B cell (primary cell): ENCODE results near the gene COL1A1. TPM values are rescaled to one million over a fixed set of nuclear protein-coding genes. Genes with fewer than 3 reads are reported as not detected.

ENCODE experiments used
- ATAC-seq: fragments of 200-7000 bp; cut with Tn5 transposase; one replicate; pipeline ENCODE4 v1.10.0; 2021; ENCODE audit warnings: low read depth, mild to moderate bottlenecking, moderate number of reproducible peaks, moderate library complexity
- CTCF ChIA-PET: fragments of 350-600 bp; sonication (Branson Sonifier 250); formaldehyde crosslinking; loops from one replicate; lab custom pipeline; 2021; ENCODE audit warnings: antibody characterized with exemption, inconsistent platforms; lab: Charles Lee
- POLR2A ChIA-PET: fragments of 350-600 bp; sonication (Branson Sonifier 250); formaldehyde crosslinking; loops from one replicate; lab custom pipeline; 2021; ENCODE audit warnings: antibody characterized with exemption; lab: Charles Lee
- DNase-seq: peaks from one replicate; pipeline ENCODE4 v3.0.0; 2013
- H2AFZ ChIP-seq: 2 replicates; pipeline ENCODE4 v1.6.1; 2012; ENCODE audit warnings: mild to moderate bottlenecking, low read depth, low read length; ENCODE audit not compliant: insufficient read depth, poor library complexity, severe bottlenecking
- H3K27ac ChIP-seq, 2 donors: 1 replicate in 1 of 2; 2 replicates in 1 of 2; pipeline ENCODE4 v1.5.1; 2012 to 2013; ENCODE audit warnings: low read length in 2 of 2, mild to moderate bottlenecking in 2 of 2, moderate library complexity in 1 of 2
- H3K27me3 ChIP-seq, 4 experiments: fragments of 200-600 bp in 1 of 4; sonication (generic) in 1 of 4; replicated peaks in 1 of 4; 1 replicate in 2 of 4; 2 replicates in 2 of 4; pipeline versions ENCODE4 v1.6.1 to v1.7.0; 2013 to 2016; ENCODE audit warnings: low read length in 3 of 4, mild to moderate bottlenecking in 2 of 4, mixed read lengths in 1 of 4, moderate library complexity in 1 of 4; ENCODE audit not compliant: insufficient read depth in 4 of 4, control insufficient read depth in 3 of 4; ENCODE audit errors: control extremely low read depth in 1 of 4
- H3K36me3 ChIP-seq, 2 experiments: replicated peaks in 1 of 2; 1 replicate in 1 of 2; 2 replicates in 1 of 2; pipeline versions ENCODE4 v1.6.1 to v1.7.1; 2013; ENCODE audit warnings: low read length in 1 of 2; ENCODE audit not compliant: insufficient read depth in 2 of 2, control insufficient read depth in 1 of 2; ENCODE audit errors: control extremely low read depth in 1 of 2, extremely low read depth in 1 of 2
- H3K4me1 ChIP-seq, 2 donors: fragments of 200-600 bp in 1 of 2; sonication (generic) in 1 of 2; 1 replicate in 1 of 2; 2 replicates in 1 of 2; pipeline versions ENCODE4 v1.5.1 to v1.6.1; 2013 to 2017; ENCODE audit warnings: low read length in 2 of 2; ENCODE audit not compliant: control insufficient read depth in 2 of 2, insufficient read depth in 2 of 2
- H3K4me2 ChIP-seq: replicated peaks from 2 replicates; pipeline ENCODE3; 2012; ENCODE audit warnings: mild to moderate bottlenecking, low read depth, low read length; ENCODE audit not compliant: poor library complexity, severe bottlenecking
- H3K4me3 ChIP-seq, 5 experiments: fragments of 200-600 bp in 1 of 5; sonication (generic) in 1 of 5; 1 replicate in 3 of 5; 2 replicates in 2 of 5; pipeline versions ENCODE4 v1.5.1 to v1.7.0; 2011 to 2016; ENCODE audit warnings: low read length in 4 of 5, mild to moderate bottlenecking in 4 of 5, low read depth in 2 of 5, control low read depth in 1 of 5, moderate library complexity in 1 of 5; ENCODE audit not compliant: insufficient read depth in 1 of 5; ENCODE audit errors: control extremely low read depth in 1 of 5, extremely low read depth in 1 of 5
- H3K79me2 ChIP-seq: fragments of 200-600 bp; sonication (generic); one replicate; pipeline ENCODE4 v1.6.0; 2016; ENCODE audit warnings: low read length; ENCODE audit not compliant: control insufficient read depth, insufficient read depth
- H3K9ac ChIP-seq: fragments of 200-600 bp; sonication (generic); 2 replicates; pipeline ENCODE4 v1.6.1; 2017; ENCODE audit warnings: mild to moderate bottlenecking, low read length, moderate library complexity
- H3K9me3 ChIP-seq, 3 donors: one replicate each; pipeline versions ENCODE4 v1.6.1 to v1.7.1; 2013; ENCODE audit warnings: low read length in 2 of 3; ENCODE audit not compliant: control insufficient read depth in 2 of 3, insufficient read depth in 1 of 3; ENCODE audit errors: control extremely low read depth in 1 of 3
- H4K20me1 ChIP-seq: 2 replicates; pipeline ENCODE4 v1.6.0; 2012; ENCODE audit warnings: mild to moderate bottlenecking, low read length; ENCODE audit not compliant: insufficient read depth, control insufficient read depth, poor library complexity, severe bottlenecking
- H3K27ac Mint-ChIP-seq: one replicate; pipeline ENCODE4 v1.8.0; 2021; ENCODE audit warnings: mixed read lengths
- H3K27me3 Mint-ChIP-seq: one replicate; pipeline ENCODE4 v1.8.0; 2021; ENCODE audit warnings: mixed read lengths
- H3K4me1 Mint-ChIP-seq: one replicate; pipeline ENCODE4 v1.8.0; 2021; ENCODE audit warnings: mixed read lengths
- H3K4me3 Mint-ChIP-seq: one replicate; pipeline ENCODE4 v1.8.0; 2021; ENCODE audit warnings: mixed read lengths
- H3K9me3 Mint-ChIP-seq: one replicate; pipeline ENCODE4 v1.8.0; 2022; ENCODE audit warnings: mixed read lengths; ENCODE audit not compliant: insufficient read depth
- EZH2 ChIP-seq: IDR thresholded peaks from 2 replicates; pipeline ENCODE4 v1.6.1; 2012; ENCODE audit warnings: borderline replicate concordance, low read depth, mild to moderate bottlenecking, moderate library complexity, low read length; ENCODE audit not compliant: insufficient read depth, poor library complexity, severe bottlenecking
- WGBS: methylation state at CpG from one replicate; pipeline ENCODE4 v1.1.5; 2013; ENCODE audit warnings: missing lambda C conversion rate; ENCODE audit not compliant: insufficient coverage; 5-methylcytosine and 5-hydroxymethylcytosine counted together
- intact Hi-C: fragments of 100-400 bp; cut with micrococcal nuclease; formaldehyde crosslinking; loops from one replicate; pipeline ENCODE4 v1.10.0; 2022
- polyA plus RNA-seq: library from polyadenylated mRNA; depleted of rRNA; stranded (reverse); fragments of >200 nt; gene quantifications from 2 replicates; pipeline ENCODE4 v1.2.3, GENCODE V29; 2012
- total RNA-seq, 2 donors: library from RNA; stranded (reverse); fragments of 120-200 nt in 1 of 2; gene quantifications; 1 replicate in 1 of 2; 2 replicates in 1 of 2; pipeline versions ENCODE4 v1.2.3 to v1.2.4, GENCODE V29; 2013 to 2022
- TF ChIP-seq, protein P1 (sequence below): fragments of 200-600 bp; IDR thresholded peaks from one replicate; pipeline ENCODE4 v1.8.0; 2022; ENCODE audit warnings: antibody characterized with exemption, mild to moderate bottlenecking

Gene COL1A1
- total and polyA plus RNA-seq, 2 donors (not counting 1 experiment from before 2014, with no cell fraction given): 0.66 to 9.1 TPM

DNA sequence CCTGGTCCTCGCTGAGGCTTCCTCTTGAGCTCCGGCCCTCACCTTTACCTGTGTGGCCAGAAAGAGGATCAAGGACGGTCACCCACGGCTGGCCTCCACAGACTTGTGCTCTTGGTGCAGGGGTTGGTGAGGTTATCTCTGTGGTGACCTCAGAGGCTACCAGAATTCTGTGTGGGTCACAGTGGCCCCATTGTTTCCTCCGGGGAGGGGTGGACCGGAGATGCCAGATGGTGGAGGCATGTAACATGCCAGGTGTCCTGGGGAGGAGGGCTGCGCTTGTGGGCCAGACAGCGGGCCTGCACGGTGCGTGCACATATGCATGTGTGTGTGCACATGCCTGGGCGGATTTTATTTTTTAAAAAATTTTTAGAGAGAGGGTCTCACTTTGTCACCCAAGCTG, 29.3 kb downstream of the COL1A1 start:
- 89% methylated on average over 5 of the region's 11 CpGs for WGBS
- CTCF ChIA-PET: interaction anchor here (1.4 to 5.9 kb wide), 2 partner anchors 24 to 25 kb away, joined by 4 to 49 read pairs; no protein-coding TSS in a partner anchor
- H3K27ac Mint-ChIP-seq: no peak overlapping the region

DNA sequence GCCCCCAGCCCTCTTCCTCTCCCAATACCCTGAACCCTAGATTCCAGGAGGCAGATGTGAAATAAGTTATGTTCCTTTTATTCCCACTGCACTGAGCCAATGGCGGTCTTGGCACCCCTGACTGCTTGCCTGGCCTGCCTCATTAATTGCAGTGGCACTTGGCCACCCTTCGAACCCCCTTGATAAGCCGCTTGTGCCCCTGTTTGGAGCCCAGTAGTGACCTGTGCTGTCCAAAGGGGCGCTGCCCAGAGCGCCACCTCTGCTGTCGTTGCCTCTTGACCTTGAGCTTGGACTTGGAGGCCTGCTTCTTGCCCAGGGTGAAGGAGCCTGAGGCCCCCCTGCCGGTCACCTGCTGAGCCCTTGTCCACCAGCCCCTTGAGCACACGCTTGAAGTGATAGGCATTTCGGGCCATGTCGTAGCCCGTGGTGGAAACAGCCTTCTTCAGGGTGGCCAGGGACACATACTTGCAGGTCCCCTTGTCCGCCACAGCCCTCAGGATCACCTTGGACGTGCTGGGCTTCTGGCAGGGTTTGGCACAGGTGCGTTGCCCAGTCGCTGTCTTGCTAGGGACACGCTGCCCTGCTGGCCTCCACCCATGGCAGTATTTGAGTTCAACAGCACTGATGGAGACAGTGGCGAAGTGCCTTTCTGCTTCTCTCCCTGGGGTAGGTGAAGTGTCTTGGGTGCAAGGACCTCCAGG, 29.9 kb downstream of the COL1A1 start:
- ATAC-seq: no peak
- Mint-ChIP-seq H3K4me1 (peaks cover 10% of the 10 kb centered on the region), H3K9me3 (no peaks in the 10 kb centered on the region), H3K27ac (no peak overlapping the region), H3K4me3 (no peak overlapping the region), H3K27me3 (no peaks in the 10 kb centered on the region)
- no peak overlapping the region for H3K4me2 ChIP-seq
- ChIA-PET CTCF (interaction anchor here (0.9 to 5.9 kb wide), 6 partner anchors 10 to 35 kb away, joined by 3 to 49 read pairs (median 17); partner anchors contain the start of gene COL1A1), POLR2A (no interaction called here)
- WGBS: 92% methylated on average over 17 of the region's 17 CpGs
- no peak overlapping the region for H3K4me3 ChIP-seq
- no peak overlapping the region for H3K9ac ChIP-seq
- H4K20me1 ChIP-seq: no peaks in the 10 kb centered on the region
- H2AFZ ChIP-seq: no peak overlapping the region
- TF ChIP-seq, protein P1, sequence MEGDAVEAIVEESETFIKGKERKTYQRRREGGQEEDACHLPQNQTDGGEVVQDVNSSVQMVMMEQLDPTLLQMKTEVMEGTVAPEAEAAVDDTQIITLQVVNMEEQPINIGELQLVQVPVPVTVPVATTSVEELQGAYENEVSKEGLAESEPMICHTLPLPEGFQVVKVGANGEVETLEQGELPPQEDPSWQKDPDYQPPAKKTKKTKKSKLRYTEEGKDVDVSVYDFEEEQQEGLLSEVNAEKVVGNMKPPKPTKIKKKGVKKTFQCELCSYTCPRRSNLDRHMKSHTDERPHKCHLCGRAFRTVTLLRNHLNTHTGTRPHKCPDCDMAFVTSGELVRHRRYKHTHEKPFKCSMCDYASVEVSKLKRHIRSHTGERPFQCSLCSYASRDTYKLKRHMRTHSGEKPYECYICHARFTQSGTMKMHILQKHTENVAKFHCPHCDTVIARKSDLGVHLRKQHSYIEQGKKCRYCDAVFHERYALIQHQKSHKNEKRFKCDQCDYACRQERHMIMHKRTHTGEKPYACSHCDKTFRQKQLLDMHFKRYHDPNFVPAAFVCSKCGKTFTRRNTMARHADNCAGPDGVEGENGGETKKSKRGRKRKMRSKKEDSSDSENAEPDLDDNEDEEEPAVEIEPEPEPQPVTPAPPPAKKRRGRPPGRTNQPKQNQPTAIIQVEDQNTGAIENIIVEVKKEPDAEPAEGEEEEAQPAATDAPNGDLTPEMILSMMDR: no peak
- no peak for TF ChIP-seq EZH2
- H3K36me3 ChIP-seq: no peaks in the 10 kb centered on the region
- intact Hi-C loops: no loop called here
- no peaks in the 10 kb centered on the region for H3K9me3 ChIP-seq
- H3K4me1 ChIP-seq: peaks cover 12 to 20% of the 10 kb centered on the region in 2 donors
- peaks cover 14% of the 10 kb centered on the region for H3K79me2 ChIP-seq
- H3K27me3 ChIP-seq: no peaks in the 10 kb centered on the region
- no peak overlapping the region for H3K27ac ChIP-seq
- no peak for DNase-seq

More for the DNA sequence above, 29.3 kb downstream of the COL1A1 start:
- intact Hi-C loops: no loop called here
- Histone ChIP-seq H3K4me1 (peaks cover 12 to 20% of the 10 kb centered on the region in 2 donors), H3K36me3 (no peaks in the 10 kb centered on the region), H4K20me1 (no peaks in the 10 kb centered on the region), H3K27ac (no peak overlapping the region), H3K9me3 (no peaks in the 10 kb centered on the region), H3K4me3 (no peak overlapping the region), H3K79me2 (peaks cover 8% of the 10 kb centered on the region), H2AFZ (no peak overlapping the region), H3K9ac (no peak overlapping the region), H3K4me2 (no peak overlapping the region), H3K27me3 (no peaks in the 10 kb centered on the region)
- ATAC-seq: no peak
- no peak for DNase-seq
- peaks cover 10% of the 10 kb centered on the region for H3K4me1 Mint-ChIP-seq
- no peaks in the 10 kb centered on the region for H3K9me3 Mint-ChIP-seq
- TF ChIP-seq, protein P1: no peak
- TF ChIP-seq EZH2: no peak
- H3K27me3 Mint-ChIP-seq: no peaks in the 10 kb centered on the region
- POLR2A ChIA-PET: no interaction called here
- no peak overlapping the region for H3K4me3 Mint-ChIP-seq
